Hippocampal formation (tissue), 2 donors: ENCODE results near the gene RAD51AP2.
"Not testable (repeated sequence)": the region's sequence is repeated elsewhere in the genome, so short reads cannot be mapped to it uniquely, and the experiment has no call there.

Experiments
- DNase-seq, 2 donors: peaks; one replicate each; lab custom pipeline; 2025; lab: John Stamatoyannopoulos, UW

The RAD51AP2 gene

GRCh38 chr2:17518212-17519154 is at the start of gene RAD51AP2:
Gene RAD51AP2 (minus strand): TSS chr2:17518440. CDS start chr2:17518415, 25 bp downstream.
- peak; percentile 21 to 32 for DNase-seq

- DNase-seq: not testable (repeated sequence)
Observed at GRCh38 chr2:17565726-17566125, 47.5 kb upstream of the RAD51AP2 start.

- DNase-seq: no peak
Observed at GRCh38 chr2:17558878-17559277, 40.6 kb upstream of the RAD51AP2 start.

GRCh38 chr2:17558053-17558452 is 39.8 kb upstream of the RAD51AP2 start:
- DNase-seq: no peak

- no peak for DNase-seq
Observed at GRCh38 chr2:17557596-17557995, 39.4 kb upstream of the RAD51AP2 start.

GRCh38 chr2:17555150-17555549 is 36.9 kb upstream of the RAD51AP2 start:
- DNase-seq: no peak

- no peak for DNase-seq
Observed at GRCh38 chr2:17550907-17551306, 32.7 kb upstream of the RAD51AP2 start.

GRCh38 chr2:17547737-17548136 is 29.5 kb upstream of the RAD51AP2 start:
- no peak for DNase-seq

- no peak for DNase-seq
Observed at GRCh38 chr2:17547237-17547636, 29.0 kb upstream of the RAD51AP2 start.

GRCh38 chr2:17545680-17546613 is 27.7 kb upstream of the RAD51AP2 start:
- no peak for DNase-seq

- no peak for DNase-seq
Observed at GRCh38 chr2:17544256-17544655, 26.0 kb upstream of the RAD51AP2 start.

GRCh38 chr2:17543848-17544247 is 25.6 kb upstream of the RAD51AP2 start:
- no peak for DNase-seq

GRCh38 chr2:17543131-17543660 is 25.0 kb upstream of the RAD51AP2 start:
- DNase-seq: no peak

GRCh38 chr2:17542471-17542870 is 24.2 kb upstream of the RAD51AP2 start:
- no peak for DNase-seq

- no peak for DNase-seq
Observed at GRCh38 chr2:17541531-17541950, 23.3 kb upstream of the RAD51AP2 start.

GRCh38 chr2:17540813-17541530 is 22.7 kb upstream of the RAD51AP2 start:
- no peak for DNase-seq

GRCh38 chr2:17540093-17540812 is 22.0 kb upstream of the RAD51AP2 start, which contains the start of gene VSNL1:
Gene VSNL1 (plus strand): TSS chr2:17540696. CDS start chr2:17592075, 51,379 bp downstream.
- peak; percentile 48 to 57 for DNase-seq

- DNase-seq: no peak
Observed at GRCh38 chr2:17539611-17540092, 21.4 kb upstream of the RAD51AP2 start.

GRCh38 chr2:17538844-17539554 is 20.8 kb upstream of the RAD51AP2 start:
- no peak for DNase-seq
